B cell (primary cell): ENCODE measurements around the gene CHCHD3. TPM values are rescaled to one million over a fixed set of nuclear protein-coding genes. Genes with fewer than 3 reads are reported as not detected.

Experiments used
- ATAC-seq: fragments of 200-7000 bp; cut with Tn5 transposase; one replicate; pipeline ENCODE4 v1.10.0; 2021; ENCODE audit warnings: low read depth, mild to moderate bottlenecking, moderate number of reproducible peaks, moderate library complexity
- CTCF ChIA-PET: fragments of 350-600 bp; sonication (Branson Sonifier 250); formaldehyde crosslinking; loops from one replicate; lab custom pipeline; 2021; ENCODE audit warnings: antibody characterized with exemption, inconsistent platforms; lab: Charles Lee
- POLR2A ChIA-PET: fragments of 350-600 bp; sonication (Branson Sonifier 250); formaldehyde crosslinking; loops from one replicate; lab custom pipeline; 2021; ENCODE audit warnings: antibody characterized with exemption; lab: Charles Lee
- DNase-seq: peaks from one replicate; pipeline ENCODE4 v3.0.0; 2013
- H2AFZ ChIP-seq: 2 replicates; pipeline ENCODE4 v1.6.1; 2012; ENCODE audit warnings: mild to moderate bottlenecking, low read depth, low read length; ENCODE audit not compliant: insufficient read depth, poor library complexity, severe bottlenecking
- H3K27ac ChIP-seq, 2 donors: 1 replicate in 1 of 2; 2 replicates in 1 of 2; pipeline ENCODE4 v1.5.1; 2012 to 2013; ENCODE audit warnings: low read length in 2 of 2, mild to moderate bottlenecking in 2 of 2, moderate library complexity in 1 of 2
- H3K27me3 ChIP-seq, 4 experiments: fragments of 200-600 bp in 1 of 4; sonication (generic) in 1 of 4; replicated peaks in 1 of 4; 1 replicate in 2 of 4; 2 replicates in 2 of 4; pipeline versions ENCODE4 v1.6.1 to v1.7.0; 2013 to 2016; ENCODE audit warnings: low read length in 3 of 4, mild to moderate bottlenecking in 2 of 4, mixed read lengths in 1 of 4, moderate library complexity in 1 of 4; ENCODE audit not compliant: insufficient read depth in 4 of 4, control insufficient read depth in 3 of 4; ENCODE audit errors: control extremely low read depth in 1 of 4
- H3K36me3 ChIP-seq, 2 experiments: replicated peaks in 1 of 2; 1 replicate in 1 of 2; 2 replicates in 1 of 2; pipeline versions ENCODE4 v1.6.1 to v1.7.1; 2013; ENCODE audit warnings: low read length in 1 of 2; ENCODE audit not compliant: insufficient read depth in 2 of 2, control insufficient read depth in 1 of 2; ENCODE audit errors: control extremely low read depth in 1 of 2, extremely low read depth in 1 of 2
- H3K4me1 ChIP-seq, 2 donors: fragments of 200-600 bp in 1 of 2; sonication (generic) in 1 of 2; 1 replicate in 1 of 2; 2 replicates in 1 of 2; pipeline versions ENCODE4 v1.5.1 to v1.6.1; 2013 to 2017; ENCODE audit warnings: low read length in 2 of 2; ENCODE audit not compliant: control insufficient read depth in 2 of 2, insufficient read depth in 2 of 2
- H3K4me2 ChIP-seq: replicated peaks from 2 replicates; pipeline ENCODE3; 2012; ENCODE audit warnings: mild to moderate bottlenecking, low read depth, low read length; ENCODE audit not compliant: poor library complexity, severe bottlenecking
- H3K4me3 ChIP-seq, 5 experiments: fragments of 200-600 bp in 1 of 5; sonication (generic) in 1 of 5; 1 replicate in 3 of 5; 2 replicates in 2 of 5; pipeline versions ENCODE4 v1.5.1 to v1.7.0; 2011 to 2016; ENCODE audit warnings: low read length in 4 of 5, mild to moderate bottlenecking in 4 of 5, low read depth in 2 of 5, control low read depth in 1 of 5, moderate library complexity in 1 of 5; ENCODE audit not compliant: insufficient read depth in 1 of 5; ENCODE audit errors: control extremely low read depth in 1 of 5, extremely low read depth in 1 of 5
- H3K79me2 ChIP-seq: fragments of 200-600 bp; sonication (generic); one replicate; pipeline ENCODE4 v1.6.0; 2016; ENCODE audit warnings: low read length; ENCODE audit not compliant: control insufficient read depth, insufficient read depth
- H3K9ac ChIP-seq: fragments of 200-600 bp; sonication (generic); 2 replicates; pipeline ENCODE4 v1.6.1; 2017; ENCODE audit warnings: mild to moderate bottlenecking, low read length, moderate library complexity
- H3K9me3 ChIP-seq, 3 donors: one replicate each; pipeline versions ENCODE4 v1.6.1 to v1.7.1; 2013; ENCODE audit warnings: low read length in 2 of 3; ENCODE audit not compliant: control insufficient read depth in 2 of 3, insufficient read depth in 1 of 3; ENCODE audit errors: control extremely low read depth in 1 of 3
- H4K20me1 ChIP-seq: 2 replicates; pipeline ENCODE4 v1.6.0; 2012; ENCODE audit warnings: mild to moderate bottlenecking, low read length; ENCODE audit not compliant: insufficient read depth, control insufficient read depth, poor library complexity, severe bottlenecking
- H3K27ac Mint-ChIP-seq: one replicate; pipeline ENCODE4 v1.8.0; 2021; ENCODE audit warnings: mixed read lengths
- H3K27me3 Mint-ChIP-seq: one replicate; pipeline ENCODE4 v1.8.0; 2021; ENCODE audit warnings: mixed read lengths
- H3K4me1 Mint-ChIP-seq: one replicate; pipeline ENCODE4 v1.8.0; 2021; ENCODE audit warnings: mixed read lengths
- H3K4me3 Mint-ChIP-seq: one replicate; pipeline ENCODE4 v1.8.0; 2021; ENCODE audit warnings: mixed read lengths
- H3K9me3 Mint-ChIP-seq: one replicate; pipeline ENCODE4 v1.8.0; 2022; ENCODE audit warnings: mixed read lengths; ENCODE audit not compliant: insufficient read depth
- EZH2 ChIP-seq: IDR thresholded peaks from 2 replicates; pipeline ENCODE4 v1.6.1; 2012; ENCODE audit warnings: borderline replicate concordance, low read depth, mild to moderate bottlenecking, moderate library complexity, low read length; ENCODE audit not compliant: insufficient read depth, poor library complexity, severe bottlenecking
- WGBS: methylation state at CpG from one replicate; pipeline ENCODE4 v1.1.5; 2013; ENCODE audit warnings: missing lambda C conversion rate; ENCODE audit not compliant: insufficient coverage; 5-methylcytosine and 5-hydroxymethylcytosine counted together
- intact Hi-C: fragments of 100-400 bp; cut with micrococcal nuclease; formaldehyde crosslinking; loops from one replicate; pipeline ENCODE4 v1.10.0; 2022
- polyA plus RNA-seq: library from polyadenylated mRNA; depleted of rRNA; stranded (reverse); fragments of >200 nt; gene quantifications from 2 replicates; pipeline ENCODE4 v1.2.3, GENCODE V29; 2012
- total RNA-seq, 2 donors: library from RNA; stranded (reverse); fragments of 120-200 nt in 1 of 2; gene quantifications; 1 replicate in 1 of 2; 2 replicates in 1 of 2; pipeline versions ENCODE4 v1.2.3 to v1.2.4, GENCODE V29; 2013 to 2022
- TF ChIP-seq, protein P1 (sequence below): fragments of 200-600 bp; IDR thresholded peaks from one replicate; pipeline ENCODE4 v1.8.0; 2022; ENCODE audit warnings: antibody characterized with exemption, mild to moderate bottlenecking

The CHCHD3 gene
- total and polyA plus RNA-seq, 2 donors (not counting 1 experiment from before 2014, with no cell fraction given): 20.1 to 38.4 TPM

DNA sequence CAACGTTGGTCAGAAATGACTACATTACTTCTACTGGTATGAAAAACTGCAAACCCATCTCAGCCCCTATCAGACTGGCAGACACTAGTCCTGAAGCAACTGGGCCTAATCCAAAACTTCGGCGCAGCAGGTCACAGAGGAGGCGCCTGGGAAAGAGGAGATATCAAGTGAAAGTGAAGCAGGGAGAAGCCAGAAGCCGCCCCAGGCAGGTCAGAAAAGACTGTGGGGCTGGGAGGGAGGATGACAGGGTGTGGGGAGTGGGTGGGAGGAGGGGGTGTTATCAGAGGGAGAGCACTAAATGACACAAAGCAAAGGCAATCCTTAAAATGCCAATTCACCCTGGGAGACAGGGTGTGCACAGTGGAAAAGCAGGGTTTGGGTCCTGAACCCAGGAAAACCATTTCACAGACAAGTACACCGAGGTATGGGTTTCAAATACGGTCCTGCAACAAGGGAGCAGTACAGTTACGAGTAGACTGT is 731 bp downstream of the CHCHD3 start:
- H3K4me3 ChIP-seq: peak overlapping the region; percentile 71 to 96 (median 91)

DNA sequence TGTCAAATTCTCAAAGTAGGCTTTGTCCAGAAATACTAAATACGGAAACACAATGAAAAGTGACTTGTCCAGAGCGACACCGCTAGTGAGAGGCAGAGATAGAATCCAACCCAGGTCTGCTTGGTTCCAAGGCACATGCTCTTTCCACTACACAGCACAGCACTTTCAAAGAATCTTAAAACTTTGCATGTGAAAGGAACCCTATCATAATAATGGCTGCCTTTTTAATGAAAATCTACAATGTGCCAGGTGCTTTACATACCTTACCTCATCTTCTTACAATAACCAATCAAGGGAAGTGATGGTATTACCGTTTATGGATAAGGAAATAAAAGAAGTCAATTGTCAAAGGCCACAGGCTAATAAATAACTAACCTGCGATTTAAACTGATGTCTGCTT is 2.6 kb downstream of the CHCHD3 start:
- no peak for TF ChIP-seq EZH2
- TF ChIP-seq, protein P1, sequence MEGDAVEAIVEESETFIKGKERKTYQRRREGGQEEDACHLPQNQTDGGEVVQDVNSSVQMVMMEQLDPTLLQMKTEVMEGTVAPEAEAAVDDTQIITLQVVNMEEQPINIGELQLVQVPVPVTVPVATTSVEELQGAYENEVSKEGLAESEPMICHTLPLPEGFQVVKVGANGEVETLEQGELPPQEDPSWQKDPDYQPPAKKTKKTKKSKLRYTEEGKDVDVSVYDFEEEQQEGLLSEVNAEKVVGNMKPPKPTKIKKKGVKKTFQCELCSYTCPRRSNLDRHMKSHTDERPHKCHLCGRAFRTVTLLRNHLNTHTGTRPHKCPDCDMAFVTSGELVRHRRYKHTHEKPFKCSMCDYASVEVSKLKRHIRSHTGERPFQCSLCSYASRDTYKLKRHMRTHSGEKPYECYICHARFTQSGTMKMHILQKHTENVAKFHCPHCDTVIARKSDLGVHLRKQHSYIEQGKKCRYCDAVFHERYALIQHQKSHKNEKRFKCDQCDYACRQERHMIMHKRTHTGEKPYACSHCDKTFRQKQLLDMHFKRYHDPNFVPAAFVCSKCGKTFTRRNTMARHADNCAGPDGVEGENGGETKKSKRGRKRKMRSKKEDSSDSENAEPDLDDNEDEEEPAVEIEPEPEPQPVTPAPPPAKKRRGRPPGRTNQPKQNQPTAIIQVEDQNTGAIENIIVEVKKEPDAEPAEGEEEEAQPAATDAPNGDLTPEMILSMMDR: no peak

More for the DNA sequence above, 731 bp downstream of the CHCHD3 start:
- Histone ChIP-seq H3K79me2 (peaks cover 53% of the 10 kb centered on the region), H3K9ac (peak overlapping the region; percentile 97), H3K27ac (peak overlapping the region; percentile 79 to 98), H2AFZ (peak overlapping the region; percentile 97), H3K4me1 (peaks cover 11% of the 10 kb centered on the region in 2 donors), H3K36me3 (peaks cover 0 to 3% of the 10 kb centered on the region in 2 experiments), H3K4me2 (peak overlapping the region; percentile 87), H3K9me3 (no peaks in the 10 kb centered on the region), H4K20me1 (peaks cover 3% of the 10 kb centered on the region), H3K27me3 (no peaks in the 10 kb centered on the region)
- Mint-ChIP-seq H3K9me3 (no peaks in the 10 kb centered on the region), H3K4me3 (peak overlapping the region; percentile 93), H3K4me1 (peaks cover 30% of the 10 kb centered on the region), H3K27ac (peak overlapping the region; percentile 95), H3K27me3 (no peaks in the 10 kb centered on the region)
- ChIA-PET CTCF (no interaction called here), POLR2A (no interaction called here)
- TF ChIP-seq EZH2: no peak
- TF ChIP-seq, protein P1: no peak
- ATAC-seq (no peak), DNase-seq (no peak)
- WGBS: 21% methylated on average over 7 of the region's 8 CpGs
- intact Hi-C loops: loop anchor here (5.0 kb wide), 1 partner anchor 1566 kb away; the partner anchor contains the start of gene BPGM

More for the DNA sequence above, 2.6 kb downstream of the CHCHD3 start:
- no peak overlapping the region for H3K27ac ChIP-seq
- DNase-seq: no peak
- intact Hi-C loops: no loop called here
- WGBS: 88% methylated on average over 3 of the region's 5 CpGs
- peaks cover 3 to 6% of the 10 kb centered on the region in 2 experiments for H3K36me3 ChIP-seq
- no peaks in the 10 kb centered on the region for H3K27me3 ChIP-seq
- H3K4me3 ChIP-seq: no peak overlapping the region
- Mint-ChIP-seq H3K4me3 (no peak overlapping the region), H3K27me3 (no peaks in the 10 kb centered on the region), H3K27ac (no peak overlapping the region), H3K4me1 (peaks cover 42% of the 10 kb centered on the region), H3K9me3 (no peaks in the 10 kb centered on the region)
- CTCF ChIA-PET: no interaction called here
- POLR2A ChIA-PET: no interaction called here
- H3K79me2 ChIP-seq: peaks cover 71% of the 10 kb centered on the region
- ATAC-seq: no peak
- no peak overlapping the region for H2AFZ ChIP-seq
- peaks cover 16% of the 10 kb centered on the region in 2 donors for H3K4me1 ChIP-seq
- no peaks in the 10 kb centered on the region for H3K9me3 ChIP-seq
- H4K20me1 ChIP-seq: peaks cover 13% of the 10 kb centered on the region
- H3K9ac ChIP-seq: no peak overlapping the region
- H3K4me2 ChIP-seq: no peak overlapping the region
